Stimulated activated CD4-positive, alpha-beta T cell treated with anti-CD3 and anti-CD28 coated beads, Interleukin-1b, Interleukin-23, amount 100 ng/mL, for 48 hours (primary cell): ENCODE data around the gene EIF1B.

Experiments used
- DNase-seq: peaks from one replicate; pipeline ENCODE4 v3.0.0-alpha.2; 2020

Gene EIF1B

GRCh38 chr3:40309925-40310695 lies 603 bp downstream of the EIF1B start:
- DNase-seq: no peak

GRCh38 chr3:40310705-40311104 lies 1.2 kb downstream of the EIF1B start:
- no peak for DNase-seq

- DNase-seq: no peak
Measured at GRCh38 chr3:40312661-40313226, 3.2 kb downstream of the EIF1B start.

GRCh38 chr3:40313975-40314860 lies 4.7 kb downstream of the EIF1B start:
- DNase-seq: no peak

- peak; percentile 22 for DNase-seq
Measured at GRCh38 chr3:40317061-40317855, 7.8 kb downstream of the EIF1B start.

GRCh38 chr3:40321818-40322217 lies 12.3 kb downstream of the EIF1B start:
- no peak for DNase-seq

GRCh38 chr3:40323946-40324345 lies 14.4 kb downstream of the EIF1B start:
- DNase-seq: no peak

GRCh38 chr3:40324621-40325020 lies 15.1 kb downstream of the EIF1B start:
- no peak for DNase-seq

- DNase-seq: no peak
Measured at GRCh38 chr3:40325465-40325864, 16.0 kb downstream of the EIF1B start.

- no peak for DNase-seq
Measured at GRCh38 chr3:40328374-40328773, 18.9 kb downstream of the EIF1B start.

GRCh38 chr3:40329071-40329470 lies 19.6 kb downstream of the EIF1B start:
- DNase-seq: no peak

- DNase-seq: no peak
Measured at GRCh38 chr3:40332684-40333083, 23.2 kb downstream of the EIF1B start.

- DNase-seq: no peak
Measured at GRCh38 chr3:40333416-40333815, 23.9 kb downstream of the EIF1B start.

GRCh38 chr3:40333852-40334251 lies 24.3 kb downstream of the EIF1B start:
- no peak for DNase-seq

GRCh38 chr3:40336101-40336500 lies 26.6 kb downstream of the EIF1B start:
- DNase-seq: no peak

GRCh38 chr3:40336511-40337135 lies 27.1 kb downstream of the EIF1B start:
- no peak for DNase-seq

- peak; percentile 5 for DNase-seq
Measured at GRCh38 chr3:40337136-40338108, 27.9 kb downstream of the EIF1B start.

- DNase-seq: no peak
Measured at GRCh38 chr3:40339871-40340270, 30.4 kb downstream of the EIF1B start.

GRCh38 chr3:40340541-40341170 lies 31.1 kb downstream of the EIF1B start:
- DNase-seq: no peak

- no peak for DNase-seq
Measured at GRCh38 chr3:40341671-40342070, 32.2 kb downstream of the EIF1B start.

- DNase-seq: no peak
Measured at GRCh38 chr3:40350529-40350928, 41.0 kb downstream of the EIF1B start.
